ENCODE results near the gene KATNAL2.

KATNAL2 gene, protein sequence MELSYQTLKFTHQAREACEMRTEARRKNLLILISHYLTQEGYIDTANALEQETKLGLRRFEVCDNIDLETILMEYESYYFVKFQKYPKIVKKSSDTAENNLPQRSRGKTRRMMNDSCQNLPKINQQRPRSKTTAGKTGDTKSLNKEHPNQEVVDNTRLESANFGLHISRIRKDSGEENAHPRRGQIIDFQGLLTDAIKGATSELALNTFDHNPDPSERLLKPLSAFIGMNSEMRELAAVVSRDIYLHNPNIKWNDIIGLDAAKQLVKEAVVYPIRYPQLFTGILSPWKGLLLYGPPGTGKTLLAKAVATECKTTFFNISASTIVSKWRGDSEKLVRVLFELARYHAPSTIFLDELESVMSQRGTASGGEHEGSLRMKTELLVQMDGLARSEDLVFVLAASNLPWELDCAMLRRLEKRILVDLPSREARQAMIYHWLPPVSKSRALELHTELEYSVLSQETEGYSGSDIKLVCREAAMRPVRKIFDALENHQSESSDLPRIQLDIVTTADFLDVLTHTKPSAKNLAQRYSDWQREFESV

DNA sequence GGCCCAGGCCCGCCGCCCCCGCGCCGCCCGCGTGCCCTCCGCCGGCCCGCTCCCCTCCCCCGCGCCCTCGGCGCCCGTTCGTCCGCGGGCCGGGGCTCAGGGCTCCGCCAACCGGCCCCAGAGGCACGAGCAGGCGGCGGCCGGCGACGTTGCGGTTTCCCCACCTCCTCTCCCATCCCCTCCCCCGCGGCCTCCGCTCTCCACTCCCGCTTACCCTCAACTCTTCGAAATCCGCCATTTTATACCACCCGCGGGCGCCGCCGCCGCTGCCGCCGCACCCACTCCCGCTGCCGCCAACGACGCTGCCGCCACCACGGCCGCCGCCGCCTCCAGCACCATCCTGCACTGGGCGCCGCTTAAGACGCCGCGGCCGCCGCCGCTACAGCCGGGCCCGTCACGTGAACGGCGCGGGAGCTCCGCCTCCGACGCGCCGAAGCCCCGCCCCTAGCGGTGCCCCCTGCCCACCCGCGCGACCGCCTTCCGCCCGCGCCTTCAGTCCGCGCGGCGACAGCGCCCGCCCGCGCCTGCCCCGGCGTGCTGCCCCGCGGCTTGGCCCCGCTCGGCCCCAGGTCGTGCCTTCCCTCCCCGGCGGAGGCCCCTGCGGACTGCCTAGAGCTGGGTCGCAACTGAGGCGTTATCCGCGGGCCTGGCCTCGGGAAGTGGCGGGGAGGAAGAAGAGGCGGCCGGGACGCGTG, at the start of gene KATNAL2, which contains the start of gene PIAS2:
Gene KATNAL2 (plus strand): TSS at position 495 of the 695 bp plus-strand sequence. CDS start 29,271 bp downstream, outside the sequence.
Gene PIAS2 (minus strand): TSS at position 400 of the 695 bp plus-strand sequence. CDS start 162 bp downstream, at position 238.
- peak; percentile 48 to 82 for DNase-seq

DNA sequence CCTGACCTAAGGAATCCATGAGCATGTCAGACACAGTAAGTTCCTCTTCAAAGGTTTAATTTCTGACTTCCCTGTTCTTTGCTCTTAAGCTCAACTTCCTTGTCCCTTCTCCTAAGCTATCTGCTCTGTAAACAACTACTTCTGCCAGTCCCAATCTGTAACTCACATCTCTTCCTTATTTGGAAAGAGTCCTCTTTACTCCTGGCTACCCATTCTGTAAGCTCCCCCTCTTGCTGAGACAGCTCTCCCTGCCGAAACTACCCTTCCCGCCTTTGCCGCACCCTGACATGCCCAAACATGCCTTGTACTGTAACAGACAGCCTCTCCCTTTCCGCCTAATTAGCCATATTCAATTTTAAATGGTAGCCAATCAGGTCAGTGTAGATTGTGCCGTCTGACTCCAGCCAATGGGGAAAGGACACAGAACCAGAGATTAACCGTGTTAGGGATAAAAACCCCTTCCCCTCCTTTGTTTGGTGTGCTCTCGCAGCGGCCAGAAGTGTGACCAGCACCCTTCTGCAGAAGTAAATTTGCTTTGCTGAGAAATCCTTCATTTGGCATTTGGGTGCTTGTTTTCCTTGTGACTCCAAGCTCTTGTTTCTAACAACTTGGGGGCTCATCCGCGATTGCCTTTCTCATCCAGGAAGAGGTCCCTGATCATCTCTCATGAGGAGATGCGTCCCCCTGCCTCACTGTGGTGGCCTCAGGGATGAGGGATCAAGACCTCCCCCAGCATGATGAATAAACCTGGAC, 49.1 kb upstream of the KATNAL2 start:
- DNase-seq: no peak

DNA sequence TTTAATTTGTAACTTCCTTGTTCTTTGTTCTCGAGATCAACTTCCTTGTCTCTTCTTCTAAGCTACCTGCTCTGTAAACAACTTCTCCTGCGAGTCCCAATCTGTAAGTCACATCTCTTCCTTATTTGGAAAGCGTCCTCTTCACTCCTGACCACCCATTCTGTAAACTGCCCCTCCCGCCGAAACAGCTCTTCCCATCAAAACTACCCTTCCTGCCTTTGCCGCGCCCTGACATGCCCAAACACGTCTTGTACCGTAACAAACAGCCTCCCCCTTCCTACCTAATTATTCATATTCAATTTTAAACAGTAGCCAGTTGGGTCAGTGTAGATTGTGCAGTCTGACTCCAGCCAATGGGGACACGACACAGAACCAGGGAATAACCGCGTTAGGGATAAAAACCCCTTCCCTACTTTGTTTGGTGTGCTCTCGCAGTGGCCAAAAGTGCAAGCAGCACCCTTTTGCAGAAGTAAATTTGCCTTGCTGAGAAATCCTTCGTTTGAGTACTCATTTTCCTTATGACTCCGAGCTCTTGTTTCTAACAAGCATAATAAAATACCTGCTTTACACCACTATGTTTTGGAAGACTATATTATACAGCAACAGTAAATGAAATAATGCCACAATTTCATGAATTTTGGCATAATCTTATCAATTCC, 39.9 kb upstream of the KATNAL2 start:
- DNase-seq: no peak

DNA sequence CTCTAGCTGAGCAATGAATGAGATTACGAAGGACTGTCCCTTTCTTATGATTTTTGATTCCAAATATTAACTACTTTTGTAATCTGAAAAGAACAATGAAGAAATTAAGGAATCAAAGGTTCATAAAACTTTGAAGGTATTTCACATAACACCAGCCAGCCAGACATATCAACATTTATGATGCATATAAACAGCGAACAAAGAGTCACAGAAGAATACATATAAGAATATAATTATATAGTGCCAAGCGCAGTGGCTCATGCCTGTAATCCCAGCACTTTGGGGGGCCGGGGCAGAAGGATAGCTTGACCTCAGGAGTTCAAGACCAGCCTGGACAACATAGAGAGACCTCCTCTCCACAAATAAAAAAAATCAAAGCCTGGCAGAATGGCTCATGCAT, 34.2 kb upstream of the KATNAL2 start:
- DNase-seq: no peak

DNA sequence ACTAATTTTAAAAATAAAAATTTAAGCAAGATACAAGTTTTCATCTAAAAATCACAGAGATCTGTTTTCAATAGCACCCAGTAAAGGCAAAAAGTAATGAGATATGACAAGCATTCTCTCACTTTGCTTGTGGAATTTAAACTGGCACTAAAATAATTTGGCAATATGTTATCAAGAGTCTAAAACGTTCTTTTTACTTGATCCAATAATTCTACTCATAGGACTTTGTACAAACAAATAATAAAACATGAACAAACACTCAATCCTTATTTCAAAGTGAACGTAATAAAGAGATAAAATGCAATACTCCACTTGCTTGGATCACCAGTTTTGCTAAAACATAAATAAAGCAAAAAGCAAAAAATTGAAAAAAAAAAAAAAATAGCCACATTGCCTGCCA, 30.5 kb upstream of the KATNAL2 start:
- no peak for DNase-seq

DNA sequence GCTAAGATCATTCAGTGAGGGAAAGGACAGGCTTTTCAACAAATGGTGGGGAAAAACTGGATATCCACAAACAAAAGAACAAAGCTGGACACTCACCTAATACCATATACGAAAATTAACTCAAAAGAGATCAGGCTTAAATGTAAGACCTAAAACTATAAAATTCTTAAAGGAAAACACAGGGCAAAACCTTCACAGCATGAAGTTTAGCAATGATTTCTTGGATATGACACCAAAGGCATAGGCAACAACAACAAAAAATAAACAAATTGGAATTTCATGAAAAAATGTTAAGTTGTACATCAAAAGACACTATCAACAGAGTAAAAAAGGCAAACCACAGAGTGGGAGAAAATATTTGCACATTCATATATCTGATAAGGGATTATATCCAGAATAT, 28.4 kb upstream of the KATNAL2 start:
- DNase-seq: no peak

DNA sequence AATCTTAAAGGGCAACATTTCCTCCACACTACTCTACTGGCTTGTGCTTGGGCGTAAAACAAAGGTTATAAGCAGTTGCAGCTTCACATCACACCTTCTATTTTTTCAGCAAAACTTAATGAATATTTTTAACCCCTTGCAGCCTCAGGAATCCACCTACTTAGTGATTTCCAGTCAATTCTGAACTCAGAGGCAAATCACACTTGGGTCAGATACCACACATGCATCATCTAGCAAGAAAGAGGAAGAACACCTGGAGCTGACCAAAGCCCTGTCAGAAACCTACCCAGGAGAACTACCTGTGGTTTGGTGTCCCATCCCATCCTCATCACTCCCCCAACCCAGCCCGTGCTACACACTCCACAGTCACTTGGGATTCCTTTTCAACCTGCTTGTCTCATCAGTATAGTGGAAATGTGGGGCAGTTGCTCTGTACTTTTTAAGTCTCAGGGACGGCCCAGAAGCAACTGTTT, 25.6 kb upstream of the KATNAL2 start:
- DNase-seq: no peak

DNA sequence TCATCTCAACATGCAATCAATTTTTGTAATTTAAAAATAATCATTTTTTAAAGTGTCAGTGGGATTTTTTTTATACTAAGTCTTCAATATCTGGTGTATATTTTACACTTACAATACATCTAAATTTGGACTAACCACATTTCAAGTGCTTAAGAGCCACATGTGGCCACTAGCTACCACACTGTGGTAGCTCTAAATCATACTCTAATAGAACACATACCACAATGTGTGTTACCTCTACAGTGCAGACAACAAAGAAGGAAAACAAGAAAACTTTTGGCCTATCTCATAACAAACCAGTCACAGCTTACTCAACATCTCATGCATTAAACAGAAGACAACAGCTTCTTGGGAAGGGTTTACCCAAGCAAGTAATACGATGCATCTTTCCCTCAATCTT, 24.6 kb upstream of the KATNAL2 start:
- no peak for DNase-seq

DNA sequence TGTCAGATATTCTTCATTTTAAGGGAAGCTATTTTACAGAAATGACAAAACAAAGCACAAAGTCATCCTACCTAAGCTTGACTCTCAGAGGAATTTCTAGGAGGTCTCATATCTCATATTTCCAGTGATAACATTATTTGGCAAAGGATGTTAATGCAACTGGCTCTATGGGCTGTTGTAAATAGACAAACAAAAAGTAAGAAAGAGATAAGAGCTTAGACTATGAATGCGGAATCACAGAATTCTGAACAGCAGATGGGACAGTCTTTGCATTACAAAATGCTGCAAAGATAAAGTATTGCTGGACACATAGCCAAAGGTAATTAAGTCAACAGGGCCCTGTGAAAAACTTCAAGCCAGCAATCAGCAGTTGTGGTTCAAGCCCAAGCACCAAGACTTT, 24.0 kb upstream of the KATNAL2 start:
- no peak for DNase-seq

DNA sequence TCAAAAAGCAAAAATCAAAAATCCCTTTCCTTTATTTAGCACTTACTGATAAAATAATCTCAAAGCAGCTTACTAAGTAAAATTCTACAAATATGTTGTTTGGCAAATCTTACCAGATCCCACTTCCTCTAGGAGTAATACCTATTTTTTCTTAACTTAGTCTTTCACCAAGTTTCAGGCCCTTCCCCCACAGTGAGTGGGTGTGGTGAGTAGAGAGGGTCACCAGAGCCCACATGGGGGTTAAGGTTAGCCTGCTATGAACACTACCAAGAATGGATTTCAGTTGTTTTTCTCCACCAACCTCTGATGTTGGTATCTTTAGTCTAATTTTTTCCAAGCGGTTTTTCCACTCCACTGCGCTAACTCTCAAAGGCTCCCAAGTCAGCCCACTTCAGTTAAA, 23.3 kb upstream of the KATNAL2 start:
- no peak for DNase-seq

DNA sequence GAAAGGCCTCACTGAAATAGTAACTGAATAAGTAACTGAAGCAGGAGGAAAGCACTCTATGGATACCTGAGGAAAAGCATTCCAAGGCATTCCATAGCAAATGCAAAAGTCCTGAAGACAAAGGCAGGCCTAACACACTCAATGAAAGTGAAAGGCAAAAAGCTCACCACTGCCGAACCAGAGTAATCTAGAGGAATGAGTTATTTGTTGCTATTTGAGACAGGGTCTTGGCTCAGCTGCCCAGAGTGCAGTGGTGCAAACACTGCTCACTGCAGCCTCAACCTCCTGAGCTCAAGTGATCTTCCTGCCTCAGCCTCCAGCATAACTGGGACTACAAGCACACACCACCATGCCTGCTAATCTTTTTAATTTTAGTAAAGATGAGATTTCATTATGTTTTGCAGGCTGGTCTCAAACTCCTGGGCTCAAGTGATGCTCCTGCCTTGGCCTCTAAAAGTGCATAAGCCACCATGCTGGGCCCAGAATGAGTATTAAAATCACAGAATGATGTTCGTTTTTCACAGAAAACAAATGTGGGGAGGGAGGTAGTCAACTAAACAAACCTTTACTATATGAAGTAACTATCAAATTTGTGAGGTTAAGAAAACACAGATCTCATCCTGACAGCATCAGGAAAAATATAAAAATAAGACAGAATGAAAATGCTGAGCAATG, 18.0 kb upstream of the KATNAL2 start:
- no peak for DNase-seq

DNA sequence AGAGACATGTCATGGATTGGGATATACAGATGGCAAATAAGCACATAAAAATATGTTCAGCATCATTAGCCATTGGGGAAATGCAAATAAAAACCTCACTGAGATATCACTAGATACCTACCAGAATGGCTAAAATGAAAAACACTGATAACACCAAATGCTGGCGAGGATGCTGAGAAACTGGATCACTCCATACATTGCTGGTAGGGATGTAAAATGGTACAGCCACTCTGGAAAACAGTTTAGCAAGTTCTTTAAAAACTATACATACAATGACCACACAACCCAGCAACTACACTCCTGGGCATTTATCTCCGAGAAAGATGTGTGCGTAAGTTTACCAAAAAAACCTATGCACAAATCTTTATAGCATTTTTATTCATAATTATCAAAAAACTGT, 14.0 kb upstream of the KATNAL2 start:
- DNase-seq: no peak

DNA sequence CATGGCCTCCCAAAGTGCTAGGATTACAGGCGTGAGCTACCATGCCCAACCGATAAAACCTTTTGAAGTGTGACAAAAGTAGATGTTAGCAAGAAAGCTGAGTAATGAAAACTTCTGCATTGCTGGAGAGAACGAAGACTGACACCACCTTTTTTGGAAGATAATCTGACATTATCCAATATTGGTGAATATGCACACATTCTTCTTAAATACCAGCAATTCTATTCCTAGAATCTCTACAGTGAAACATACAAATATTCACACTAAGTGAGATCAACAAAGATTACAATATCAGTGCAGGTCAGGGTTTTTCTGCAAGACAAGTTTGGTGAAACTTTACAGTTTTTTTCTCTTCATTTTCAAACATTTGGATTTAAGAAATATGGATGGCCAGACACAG, 7.9 kb upstream of the KATNAL2 start:
- DNase-seq: no peak

DNA sequence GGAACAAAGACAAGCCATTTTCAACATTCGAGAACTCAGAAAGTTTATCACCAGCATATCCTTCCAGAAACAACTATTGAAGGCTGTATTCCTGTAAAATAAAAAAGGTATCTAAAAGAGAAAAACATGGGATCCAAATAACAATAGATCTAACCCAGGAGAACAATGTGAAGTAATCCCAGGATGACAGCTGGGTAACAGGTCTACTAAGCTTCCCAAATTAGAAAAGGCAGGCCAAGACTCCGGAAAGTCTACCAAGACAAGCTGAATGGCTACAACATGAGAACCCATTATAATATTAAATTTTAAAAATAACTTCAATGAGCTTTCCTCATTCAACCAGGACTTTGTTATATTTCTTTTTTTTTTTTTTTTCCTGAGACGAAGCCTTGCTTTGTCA, 6.5 kb upstream of the KATNAL2 start:
- no peak for DNase-seq

DNA sequence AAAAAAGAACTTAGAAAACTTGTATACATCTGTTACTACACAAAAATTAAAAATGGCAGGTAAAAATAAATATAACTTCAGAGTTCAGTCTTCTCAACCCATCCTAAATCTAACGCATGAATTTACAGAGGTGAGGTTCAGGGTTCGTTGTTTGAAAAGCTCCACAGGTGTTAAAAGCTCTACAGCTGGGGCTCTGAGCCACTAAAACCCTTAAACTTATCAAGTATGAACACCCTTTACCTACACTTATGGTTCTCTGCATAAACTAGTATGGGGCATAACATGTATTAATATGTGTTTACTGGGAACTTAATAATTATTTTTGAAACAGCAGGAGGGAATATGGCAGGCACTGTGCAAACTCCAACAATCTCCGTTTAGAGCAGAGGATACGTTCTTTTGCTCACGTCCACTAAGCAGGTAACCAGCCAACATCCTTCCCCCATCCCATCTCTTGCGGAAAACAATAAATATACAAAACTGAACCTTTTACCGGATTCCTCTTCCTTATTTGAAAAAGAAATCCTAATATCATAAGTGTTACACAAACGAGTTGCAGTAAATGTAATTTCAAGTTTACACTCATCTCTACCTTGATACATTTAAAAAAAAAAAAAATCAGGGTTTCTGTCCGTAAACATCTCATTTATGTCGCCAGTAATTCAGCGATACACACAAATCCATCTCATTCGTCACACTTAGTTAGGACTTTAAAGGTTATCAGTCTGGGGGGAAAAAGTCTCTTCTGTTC, 1.4 kb upstream of the KATNAL2 start:
- DNase-seq: peak in 1 of 2 experiments; percentile 30

DNA sequence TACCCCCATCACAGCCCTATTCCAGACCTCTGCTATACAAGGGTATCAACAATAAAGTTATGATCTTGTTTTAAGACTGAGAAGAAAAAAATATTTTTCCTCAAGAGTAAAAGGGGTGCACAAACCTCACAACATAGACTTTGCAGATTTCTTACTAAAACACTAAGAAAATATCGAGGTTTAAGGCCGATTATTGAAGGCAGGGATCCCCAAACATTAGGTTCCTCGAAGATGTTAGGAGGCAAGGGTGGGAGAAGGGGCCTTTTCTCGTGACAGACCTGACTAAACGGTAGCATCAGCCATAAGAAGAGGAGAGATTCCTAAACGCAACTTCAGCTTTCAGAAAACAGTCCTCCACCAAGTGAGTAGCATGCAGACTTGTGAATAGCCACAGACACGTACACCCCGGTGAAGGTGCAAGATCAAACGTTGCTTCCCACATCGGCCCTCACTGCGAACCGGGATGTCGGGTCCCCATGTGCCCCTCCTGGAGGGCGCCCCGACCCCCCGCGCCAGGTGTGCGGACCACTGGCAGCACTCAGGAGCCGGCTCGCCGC, 773 bp upstream of the KATNAL2 start:
- DNase-seq: peak; percentile 5 to 38

DNA sequence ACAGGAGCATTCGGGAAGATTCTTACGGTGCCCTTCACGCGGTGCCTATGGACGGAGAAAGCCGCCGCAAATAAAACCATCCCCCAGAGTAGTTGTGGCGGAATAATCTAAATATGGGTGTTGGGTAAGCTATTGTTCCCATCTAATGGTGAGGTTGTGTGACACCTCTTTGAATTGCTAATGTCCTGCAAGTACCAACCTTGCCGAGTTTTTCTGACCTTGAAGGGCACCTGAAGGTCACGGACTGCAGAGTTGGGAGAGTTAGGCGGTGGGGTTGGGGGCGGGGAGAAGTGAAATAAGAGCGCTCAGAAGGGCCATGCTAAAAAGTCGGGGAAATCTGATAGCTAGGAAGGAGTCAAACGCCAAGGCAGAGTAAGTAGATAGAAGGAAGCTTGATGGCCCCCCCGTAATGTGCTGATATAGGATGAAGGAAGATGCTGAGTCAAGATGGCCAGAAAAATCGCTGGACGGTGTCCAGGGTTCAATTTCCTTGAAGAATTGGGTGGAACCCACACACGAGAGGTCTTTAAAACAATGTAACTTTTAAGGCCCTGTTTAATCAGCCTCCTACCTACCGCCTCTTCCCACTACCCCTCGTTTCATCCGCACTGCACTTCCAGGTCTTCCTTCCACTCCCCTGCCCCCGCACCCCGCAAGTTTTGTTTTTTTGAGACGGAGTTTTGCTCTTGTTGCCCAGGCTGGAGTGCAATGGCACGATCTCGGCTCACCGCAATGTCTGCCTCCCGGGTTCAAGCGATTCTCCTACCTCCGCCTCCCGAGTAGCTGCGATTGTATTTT, 600 bp downstream of the KATNAL2 start:
- DNase-seq: peak; percentile 0 to 45

DNA sequence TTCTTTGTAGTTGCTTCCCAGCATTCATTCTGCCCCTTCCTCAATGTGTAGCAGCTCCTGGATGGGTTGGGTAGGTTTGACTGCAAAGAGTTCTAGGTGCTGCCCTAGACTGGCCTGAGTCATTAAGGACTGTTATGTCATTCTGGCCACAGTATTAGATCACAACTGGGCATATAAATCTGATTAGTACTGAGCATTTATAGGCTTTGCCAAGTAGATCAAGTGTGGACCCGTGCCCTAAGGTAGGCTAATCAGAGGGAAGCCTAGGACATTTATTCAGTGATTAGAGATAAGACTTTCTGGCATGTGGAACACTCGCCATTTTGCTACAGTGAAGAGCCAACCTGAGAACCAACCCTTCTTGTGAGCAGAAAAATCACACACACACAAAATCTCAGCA, 2.7 kb downstream of the KATNAL2 start:
- no peak for DNase-seq

DNA sequence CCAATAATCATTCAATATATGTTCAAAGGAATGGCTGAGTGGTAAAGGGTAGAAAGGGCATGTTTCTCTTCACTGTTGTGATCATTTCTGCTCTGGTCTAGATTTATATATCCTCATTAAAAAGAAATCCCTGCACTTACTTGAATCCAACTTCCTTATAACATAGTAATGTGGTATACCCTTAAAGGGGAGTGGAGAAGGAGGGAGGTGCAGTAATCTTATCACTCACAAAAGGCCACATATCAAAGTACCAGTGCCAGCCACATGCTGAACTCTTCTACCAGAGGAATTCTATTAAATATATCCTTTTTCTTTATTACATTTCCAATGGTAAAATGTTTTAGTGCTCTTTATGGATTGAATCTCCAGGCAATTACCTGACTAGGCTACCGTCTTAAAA, 3.3 kb downstream of the KATNAL2 start:
- no peak for DNase-seq

Data from NCI-H524 (cell line).